ENCODE measurements around the gene KRT32. TPM values are rescaled to one million over a fixed set of nuclear protein-coding genes. Genes with fewer than 3 reads are reported as not detected.

Gene KRT32
- total RNA-seq (not detected), polyA plus RNA-seq (ENCODE audit: insufficient read depth, low read depth, low replicate concordance) (not detected)
- long read RNA-seq, donor 1, result 0 reads
- long read RNA-seq, donor 2, result 0 reads
- long read RNA-seq, donor 3, result 0 reads
- long read RNA-seq, donor 4, result 0 reads
- long read RNA-seq, donor 5, result 0 reads
- long read RNA-seq, donor 6, result 0 reads
- long read RNA-seq, donor 7, result 0 reads
- long read RNA-seq, donor 8, result 0 reads
- long read RNA-seq, donor 9, result 0 reads
- long read RNA-seq, donor 10, result 0 reads

GRCh38 chr17:41466988-41467387 lies at the start of gene KRT32:
Gene KRT32 (minus strand): TSS chr17:41467386. CDS start chr17:41467325, 61 bp downstream.
- Histone ChIP-seq H3K27me3 (ENCODE audit: control insufficient read depth, insufficient read depth, low read length) (no peaks in the 10 kb centered on the region), H3K4me3 (ENCODE audit: low read length in 3 of 3) (no peak within 1 kb of the TSS), H3K9me3 (ENCODE audit: control insufficient read depth in 2 of 3, insufficient read depth in 1 of 3, low read length in 3 of 3) (peaks cover 0 to 10% (median 0%) of the 10 kb centered on the region in 3 donors), H3K27ac (ENCODE audit: low read depth in 2 of 2, low read length in 2 of 2) (no peak within 1 kb of the TSS), H3K4me1 (ENCODE audit: control insufficient read depth in 2 of 3, insufficient read depth in 2 of 3, low read depth in 1 of 3, low read length in 3 of 3) (no peaks in the 10 kb centered on the region), H3K9ac (ENCODE audit: low read length in 3 of 3) (no peak within 1 kb of the TSS), H3K36me3 (ENCODE audit: control insufficient read depth in 2 of 3, insufficient read depth in 3 of 3, low read length in 3 of 3) (no peaks in the 10 kb centered on the region)
- TF ChIP-seq CTCF (IDR thresholded peaks at IDR 0.05; ENCODE audit: borderline replicate concordance, extremely low read depth, insufficient read depth), result no peak
- FAIRE-seq (no peak), DNase-seq (no peak)
- intact Hi-C loops (cut with DNase I), result no loop called here

- H3K4me3 ChIP-seq (ENCODE audit: low read length in 3 of 3), result no peak overlapping the region
- FAIRE-seq (no peak), DNase-seq (peak in 3 of 5 donors; percentile 51 to 67 (median 57))
- H3K27me3 ChIP-seq (ENCODE audit: control insufficient read depth, insufficient read depth, low read length), result no peaks in the 10 kb centered on the region
- H3K36me3 ChIP-seq (ENCODE audit: control insufficient read depth in 2 of 3, insufficient read depth in 3 of 3, low read length in 3 of 3), result no peaks in the 10 kb centered on the region
- no peak overlapping the region for H3K27ac ChIP-seq (ENCODE audit: low read depth in 2 of 2, low read length in 2 of 2)
- no peaks in the 10 kb centered on the region for H3K4me1 ChIP-seq (ENCODE audit: control insufficient read depth in 2 of 3, insufficient read depth in 2 of 3, low read depth in 1 of 3, low read length in 3 of 3)
- no peak overlapping the region for H3K9ac ChIP-seq (ENCODE audit: low read length in 3 of 3)
- no peaks in the 10 kb centered on the region for H3K9me3 ChIP-seq (ENCODE audit: control insufficient read depth in 2 of 3, insufficient read depth in 1 of 3, low read length in 3 of 3)
- TF ChIP-seq CTCF (IDR thresholded peaks at IDR 0.05; ENCODE audit: borderline replicate concordance, extremely low read depth, insufficient read depth), result no peak
- intact Hi-C loops (cut with DNase I), result no loop called here
Measured at GRCh38 chr17:41516830-41517283, 49.7 kb upstream of the KRT32 start.

GRCh38 chr17:41516147-41516829 lies 49.1 kb upstream of the KRT32 start:
- H3K4me3 ChIP-seq (ENCODE audit: low read length in 3 of 3), result no peak overlapping the region
- intact Hi-C loops (cut with DNase I), result no loop called here
- FAIRE-seq (no peak), DNase-seq (peak in 1 of 5 donors; percentile 44)
- no peaks in the 10 kb centered on the region for H3K27me3 ChIP-seq (ENCODE audit: control insufficient read depth, insufficient read depth, low read length)
- H3K9ac ChIP-seq (ENCODE audit: low read length in 3 of 3), result no peak overlapping the region
- TF ChIP-seq CTCF (IDR thresholded peaks at IDR 0.05; ENCODE audit: borderline replicate concordance, extremely low read depth, insufficient read depth), result no peak
- no peak overlapping the region for H3K27ac ChIP-seq (ENCODE audit: low read depth in 2 of 2, low read length in 2 of 2)
- no peaks in the 10 kb centered on the region for H3K4me1 ChIP-seq (ENCODE audit: control insufficient read depth in 2 of 3, insufficient read depth in 2 of 3, low read depth in 1 of 3, low read length in 3 of 3)
- H3K9me3 ChIP-seq (ENCODE audit: control insufficient read depth in 2 of 3, insufficient read depth in 1 of 3, low read length in 3 of 3), result no peaks in the 10 kb centered on the region
- no peaks in the 10 kb centered on the region for H3K36me3 ChIP-seq (ENCODE audit: control insufficient read depth in 2 of 3, insufficient read depth in 3 of 3, low read length in 3 of 3)

Measured in kidney (tissue), 22 donors.